MM.1S (cell line): Measurements from ENCODE around the gene GRIA4.

Experiments
- CTCF ChIP-seq: fragments of 300-600 bp; sonication (generic); IDR thresholded peaks from 2 replicates; pipeline ENCODE4 v1.5.1; 2016; ENCODE audit warnings: antibody characterized with exemption, low read length, mixed read lengths
- EZH2 ChIP-seq: fragments of 300-600 bp; sonication (generic); optimal IDR thresholded peaks from 2 replicates; pipeline ENCODE3; 2017; ENCODE audit warnings: low read depth, mild to moderate bottlenecking, antibody characterized with exemption, low read length, mixed read lengths

- TF ChIP-seq CTCF (no peak), EZH2 (no peak)
Observed at GRCh38 chr11:105754260-105754659, 144.4 kb downstream of the GRIA4 start.
